Heart right ventricle (tissue), 16 donors: ENCODE data around the gene CD40. TPM values are rescaled to one million over a fixed set of nuclear protein-coding genes. Genes with fewer than 3 reads are reported as not detected.
A peak's percentile ranks its signal among the peaks of the same experiment; 100 is the strongest.

Experiments used
- ATAC-seq, 8 donors: fragments of 200-7000 bp; cut with Tn5 transposase; one replicate each; pipeline ENCODE4 v1.9.1; 2020; ENCODE audit warnings: mild to moderate bottlenecking in 8 of 8, moderate library complexity in 8 of 8, moderate number of reproducible peaks in 1 of 8
- DNase-seq, 2 donors: peaks; one replicate each; pipeline ENCODE4 v3.0.0-alpha.2; 2020
- H3K27ac ChIP-seq, 10 donors: fragments of 200-600 bp; sonication (generic) in 2 of 10; one replicate each; pipeline versions ENCODE4 v1.5.0 to v1.8.0; 2020 to 2022; ENCODE audit warnings: mild to moderate bottlenecking in 3 of 10
- H3K27me3 ChIP-seq, 7 donors: fragments of 200-600 bp; one replicate each; pipeline ENCODE4 v1.8.0; 2021 to 2022; ENCODE audit warnings: mild to moderate bottlenecking in 2 of 7
- H3K36me3 ChIP-seq, 9 donors: fragments of 200-600 bp; sonication (generic) in 1 of 9; one replicate each; pipeline versions ENCODE4 v1.5.0 to v1.8.0; 2020 to 2022; ENCODE audit warnings: mild to moderate bottlenecking in 2 of 9
- H3K4me1 ChIP-seq, 9 donors: fragments of 200-600 bp; sonication (generic) in 1 of 9; one replicate each; pipeline versions ENCODE4 v1.5.0 to v1.8.0; 2020 to 2022; ENCODE audit warnings: mild to moderate bottlenecking in 4 of 9
- H3K4me3 ChIP-seq, 10 donors: fragments of 200-600 bp; sonication (generic) in 2 of 10; one replicate each; pipeline versions ENCODE4 v1.5.0 to v1.8.0; 2020 to 2022; ENCODE audit warnings: mild to moderate bottlenecking in 7 of 10, moderate library complexity in 2 of 10
- H3K9me3 ChIP-seq, 11 donors: fragments of 200-600 bp in 10 of 11; sonication (generic) in 2 of 11; one replicate each; pipeline versions ENCODE4 v1.5.0 to v1.8.0; 2013 to 2022; ENCODE audit warnings: mild to moderate bottlenecking in 2 of 11, control low read depth in 1 of 11, moderate library complexity in 1 of 11
- CTCF ChIP-seq, 9 donors: fragments of 200-600 bp; sonication (generic) in 2 of 9; IDR thresholded peaks; one replicate each; pipeline versions ENCODE4 v1.5.0 to v1.8.0; 2021 to 2022; ENCODE audit warnings: antibody characterized with exemption in 9 of 9, mild to moderate bottlenecking in 5 of 9, moderate library complexity in 1 of 9
- WGBS, 2 donors: extraction: QIAGEN DNeasy Blood & Tissue Kit; methylation state at CpG; one replicate each; pipeline ENCODE4 v1.1.7; 2013; ENCODE audit warnings: inconsistent platforms in 1 of 2; 5-methylcytosine and 5-hydroxymethylcytosine counted together
- intact Hi-C, 10 donors: fragments of 100-400 bp; cut with DNase I; formaldehyde crosslinking; loops; one replicate each; pipeline versions ENCODE4 v1.11.1 to v1.14.2; 2022
- polyA plus RNA-seq, 2 donors: library from polyadenylated mRNA; stranded (reverse); fragments of 200-250 nt; gene quantifications; one replicate each; pipeline ENCODE4 v1.2.3, GENCODE V29; 2013
- total RNA-seq, 10 donors: library from RNA; stranded (reverse); fragmentation: NEBNext Ultra II Directional in 3 of 10; extraction: Animal tissue kit (Norgen Biotek cat#: 25700) in 3 of 10; gene quantifications; one replicate each; pipeline versions ENCODE4 v1.2.1 to v1.2.4, GENCODE V29; 2021 to 2023
- donor health status: Arrhythmogenic right ventricular cardiomyopathy.
- donor health status: ischemic (EF 13 %, LVEDD 7.1; RV severe dilation, severe dysfunction).
- donor health status: healthy with polysubstance abuse.
- donor health status: DM: no; HTN: yes; CAD: no.
- donor health status: DM: no; HTN: no; CAD: no.
- donor health status: ischemic (EF 25% LVEDD 6.9; RV normal size, moderate dysfunction).
- donor health status: ischemic (EF 25% LVEDD 5.7; RV mildly dilated, moderate dysfunction).
- donor health status: healthy.
- donor health status: DM: yes; HTN: yes; CAD: no.
- donor health status: Ischemic cardiomyopathy.
- donor health status: ischemic (EF 35%, LVEDD 5.7; RV mildly dilated, moderate dysfunction).
- donor health status: nonischemic (EF 11% LVEDD 7.7; RV severe dilation, severe dysfunction).
- donor health status: DM: yes; HTN: yes; CAD: no.
- donor health status: PGD.
- donor health status: ischemic (EF 29% LVEDD 5.4; RV normal size, mild dysfunction).
- donor health status: nonischemic (EF 23%, LVEDD 6.1; RV moderate dilation, normal function).

CD40 gene
- total and polyA plus RNA-seq, 12 donors = 2.6 to 25.0 (median 7.2) TPM

GRCh38 chr20:46174469-46175126 lies 56.5 kb downstream of the CD40 start:
- Histone ChIP-seq H3K4me1 (peaks cover 0 to 12% (median 0%) of the 10 kb centered on the region in 9 donors), H3K27ac (no peak overlapping the region), H3K4me3 (no peak overlapping the region), H3K36me3 (no peaks in the 10 kb centered on the region), H3K27me3 (peaks cover 12 to 75% (median 61%) of the 10 kb centered on the region in 7 donors), H3K9me3 (no peaks in the 10 kb centered on the region)
- DNase-seq (peak; percentile 64 to 77), ATAC-seq (peak; percentile 56 to 82 (median 76))
- intact Hi-C loops = loop anchor here (1.0 to 10.0 kb wide), 6 partner anchors 42 to 157 kb away; partner anchors contain the start of gene SLC12A5 (in 7 of the 10)
- WGBS, 2 donors = 3 to 5% methylated on average over 69 to 77 of the region's 77 CpGs
- TF ChIP-seq CTCF (IDR thresholded peaks at IDR 0.05) = peak; percentile 37 to 75 (median 63)

GRCh38 chr20:46175127-46175494 lies 57.0 kb downstream of the CD40 start:
- no peaks in the 10 kb centered on the region for H3K9me3 ChIP-seq
- intact Hi-C loops = loop anchor here in 8 of 10 donors (2.0 to 10.0 kb wide), 3 partner anchors 43 to 152 kb away; partner anchors contain the start of gene SLC12A5 (in 5 of the 8)
- ATAC-seq = no peak
- TF ChIP-seq CTCF (IDR thresholded peaks at IDR 0.05) = no peak
- peaks cover 12 to 79% (median 66%) of the 10 kb centered on the region in 7 donors for H3K27me3 ChIP-seq
- WGBS, 2 donors = 82 to 89% methylated on average over 4 of the region's 4 CpGs
- H3K27ac ChIP-seq = no peak overlapping the region
- no peak for DNase-seq
- no peak overlapping the region for H3K4me3 ChIP-seq
- H3K4me1 ChIP-seq = peaks cover 0 to 12% (median 0%) of the 10 kb centered on the region in 9 donors
- no peaks in the 10 kb centered on the region for H3K36me3 ChIP-seq

GRCh38 chr20:46176739-46177378 lies 58.7 kb downstream of the CD40 start:
- H3K27me3 ChIP-seq = peaks cover 12 to 79% (median 62%) of the 10 kb centered on the region in 7 donors
- intact Hi-C loops = loop anchor here in 6 of 10 donors (5.0 to 10.0 kb wide), 2 partner anchors 45 to 152 kb away; partner anchors contain the start of gene SLC12A5 (in 5 of the 6)
- H3K27ac ChIP-seq = no peak overlapping the region
- H3K4me1 ChIP-seq = peaks cover 0 to under 1% (median 0%) of the 10 kb centered on the region in 9 donors
- ATAC-seq (peak in 1 of 8 donors; percentile 47), DNase-seq (no peak)
- H3K4me3 ChIP-seq = no peak overlapping the region
- no peaks in the 10 kb centered on the region for H3K9me3 ChIP-seq
- TF ChIP-seq CTCF (IDR thresholded peaks at IDR 0.05) = no peak
- H3K36me3 ChIP-seq = no peaks in the 10 kb centered on the region
- WGBS, 2 donors = 77 to 87% methylated on average over 13 of the region's 13 CpGs

GRCh38 chr20:46177768-46178167 lies 59.7 kb downstream of the CD40 start:
- intact Hi-C loops = loop anchor here in 6 of 10 donors (5.0 to 10.0 kb wide), 2 partner anchors 45 to 153 kb away; partner anchors contain the start of gene SLC12A5 (in 5 of the 6)
- 79 to 83% methylated on average over 15 of the region's 15 CpGs for WGBS, 2 donors
- DNase-seq = no peak

More at GRCh38 chr20:46177768-46178167, 59.7 kb downstream of the CD40 start:
- Histone ChIP-seq H3K9me3 (no peaks in the 10 kb centered on the region), H3K36me3 (no peaks in the 10 kb centered on the region), H3K4me1 (no peaks in the 10 kb centered on the region), H3K27me3 (peaks cover 12 to 72% (median 53%) of the 10 kb centered on the region in 7 donors), H3K4me3 (no peak overlapping the region), H3K27ac (no peak overlapping the region)
- ATAC-seq = no peak
- no peak for TF ChIP-seq CTCF (IDR thresholded peaks at IDR 0.05)
